OCI-LY7 (cell line): Measurements from ENCODE around the gene PRDM2. TPM values are rescaled to one million over a fixed set of nuclear protein-coding genes. Genes with fewer than 3 reads are reported as not detected.

Experiments
- BruUV-seq: library from RNA; stranded (reverse); fragments of 400-500 nt; replicated peaks from 2 replicates; lab custom pipeline; 2021; lab: Mats Ljungman, UMichigan
- CTCF ChIA-PET: fragments of 300-600 bp; sonication (Branson Sonifier 250); formaldehyde crosslinking; loops from one replicate; lab custom pipeline; 2022; ENCODE audit warnings: antibody characterized with exemption; ENCODE audit not compliant: unreplicated experiment; lab: Charles Lee
- POLR2A ChIA-PET: fragments of 300-600 bp; sonication (Branson Sonifier 250); formaldehyde crosslinking; loops from one replicate; lab custom pipeline; 2022; ENCODE audit warnings: antibody characterized with exemption; lab: Charles Lee
- DNase-seq: peaks from one replicate; pipeline ENCODE4 v3.0.0-alpha.2; 2015; ENCODE audit warnings: low spot score
- H2AFZ ChIP-seq: fragments of 200-600 bp; sonication (generic), shearing (Covaris generic); 2 replicates; pipeline ENCODE4 v1.6.1; 2014; ENCODE audit warnings: mild to moderate bottlenecking, antibody characterized with exemption, low read length, moderate library complexity
- H3K27ac ChIP-seq: fragments of 200-600 bp; sonication (generic); 2 replicates; pipeline ENCODE4 v1.5.1; 2014; ENCODE audit warnings: mixed run types, low read depth, mild to moderate bottlenecking, moderate library complexity, low read length, inconsistent platforms; ENCODE audit not compliant: poor library complexity, severe bottlenecking
- H3K36me3 ChIP-seq: fragments of 200-600 bp; sonication (generic); 2 replicates; pipeline ENCODE4 v1.6.1; 2014; ENCODE audit warnings: mild to moderate bottlenecking, antibody characterized with exemption, low read length, moderate library complexity, mixed read lengths; ENCODE audit not compliant: insufficient read depth
- H3K4me1 ChIP-seq: fragments of 200-600 bp; sonication (generic); 2 replicates; pipeline ENCODE4 v1.5.1; 2014; ENCODE audit warnings: mild to moderate bottlenecking, low read length; ENCODE audit not compliant: insufficient read depth, poor library complexity, severe bottlenecking
- H3K4me2 ChIP-seq: fragments of 200-600 bp; sonication (generic); 2 replicates; pipeline ENCODE4 v1.6.1; 2014; ENCODE audit warnings: mild to moderate bottlenecking, low read length
- H3K4me3 ChIP-seq: fragments of 200-600 bp; sonication (generic); 2 replicates; pipeline ENCODE4 v1.5.1; 2014; ENCODE audit warnings: mild to moderate bottlenecking, low read depth, low read length; ENCODE audit not compliant: poor library complexity, severe bottlenecking
- H3K79me2 ChIP-seq: fragments of 200-600 bp; sonication (generic); 2 replicates; pipeline ENCODE4 v1.6.1; 2016; ENCODE audit warnings: low read depth, mild to moderate bottlenecking, low read length, moderate library complexity, mixed read lengths; ENCODE audit not compliant: insufficient read depth
- H3K9me2 ChIP-seq: fragments of 200-600 bp; sonication (generic); 2 replicates; pipeline ENCODE4 v1.6.1; 2016; ENCODE audit warnings: mild to moderate bottlenecking, low read length, mixed read lengths; ENCODE audit not compliant: insufficient read depth
- H3K9me3 ChIP-seq: fragments of 200-600 bp; sonication (generic); 2 replicates; pipeline ENCODE4 v1.6.1; 2014; ENCODE audit warnings: mild to moderate bottlenecking, mixed run types, low read length, mixed read lengths
- H4K20me1 ChIP-seq: fragments of 200-600 bp; sonication (generic); 2 replicates; pipeline ENCODE4 v1.6.1; 2014; ENCODE audit warnings: mild to moderate bottlenecking, antibody characterized with exemption, low read length, moderate library complexity, mixed read lengths; ENCODE audit not compliant: insufficient read depth
- CTCF ChIP-seq: fragments of 200-600 bp; sonication (generic); conservative IDR thresholded peaks from 2 replicates; pipeline ENCODE4 v1.5.1; 2014; ENCODE audit warnings: mild to moderate bottlenecking, antibody characterized with exemption, low read length, moderate library complexity, mixed read lengths
- EZH2phosphoT487 ChIP-seq: fragments of 200-600 bp; sonication (generic); IDR thresholded peaks from 2 replicates; pipeline ENCODE4 v1.6.1; 2018; ENCODE audit warnings: low read depth, borderline replicate concordance, mild to moderate bottlenecking, mixed run types, antibody characterized with exemption, low read length, moderate library complexity, mixed read lengths
- intact Hi-C: fragments of 100-400 bp; cut with micrococcal nuclease; formaldehyde crosslinking; loops from one replicate; pipeline ENCODE4 v1.10.0; 2022; ENCODE audit not compliant: unreplicated experiment
- total RNA-seq, 2 experiments: library from RNA; depleted of rRNA in 1 of 2; stranded (reverse); fragments of >200 nt in 1 of 2; shearing (Covaris generic) in 1 of 2; gene quantifications; 2 replicates each; pipeline ENCODE4 v1.2.3, GENCODE V29; 2014 to 2022

PRDM2 gene
- total RNA-seq, 2 experiments from 2014 or later, result 38.7 to 98.2 TPM

DNA sequence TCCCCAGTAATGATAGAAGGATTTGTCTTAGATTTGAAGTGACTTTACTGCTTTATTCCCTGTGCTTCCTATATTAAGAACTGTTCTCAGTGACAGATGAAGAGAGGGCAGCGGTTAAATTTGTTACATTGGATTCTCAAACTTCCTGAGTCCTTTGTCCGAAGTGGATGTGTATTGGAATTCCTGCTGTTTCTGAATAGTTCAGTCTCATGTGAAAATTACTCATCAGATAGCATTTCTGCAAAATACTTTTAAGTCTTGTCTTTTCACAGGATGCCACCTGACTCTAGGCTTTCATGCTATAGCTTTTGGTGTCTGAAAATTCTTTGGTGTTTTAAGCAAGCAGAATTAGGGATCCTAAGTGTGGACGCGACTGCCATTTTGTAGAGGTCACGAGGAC is 83.6 kb downstream of the PRDM2 start:
- ChIA-PET POLR2A (interaction anchor here (0.6 to 1.5 kb wide), 2 partner anchors 14 to 67 kb away, joined by 4 read pairs; no protein-coding TSS in a partner anchor), CTCF (no interaction called here)
- no TSS peak for BruUV-seq
- no peaks in the 10 kb centered on the region for H3K9me3 ChIP-seq
- H3K4me1 ChIP-seq, result peaks cover under 1% of the 10 kb centered on the region
- no peak overlapping the region for H3K4me3 ChIP-seq
- H3K4me2 ChIP-seq, result no peak overlapping the region
- intact Hi-C loops, result no loop called here
- TF ChIP-seq EZH2phosphoT487, result no peak
- no peak for TF ChIP-seq CTCF
- no peak overlapping the region for H2AFZ ChIP-seq
- peaks cover 96% of the 10 kb centered on the region for H3K36me3 ChIP-seq
- no peak overlapping the region for H3K27ac ChIP-seq
- H3K79me2 ChIP-seq, result peaks cover 67% of the 10 kb centered on the region; the same call in 1 of the 2 replicates
- H3K9me2 ChIP-seq, result no peaks in the 10 kb centered on the region
- DNase-seq, result no peak
- peaks cover 32% of the 10 kb centered on the region for H4K20me1 ChIP-seq

DNA sequence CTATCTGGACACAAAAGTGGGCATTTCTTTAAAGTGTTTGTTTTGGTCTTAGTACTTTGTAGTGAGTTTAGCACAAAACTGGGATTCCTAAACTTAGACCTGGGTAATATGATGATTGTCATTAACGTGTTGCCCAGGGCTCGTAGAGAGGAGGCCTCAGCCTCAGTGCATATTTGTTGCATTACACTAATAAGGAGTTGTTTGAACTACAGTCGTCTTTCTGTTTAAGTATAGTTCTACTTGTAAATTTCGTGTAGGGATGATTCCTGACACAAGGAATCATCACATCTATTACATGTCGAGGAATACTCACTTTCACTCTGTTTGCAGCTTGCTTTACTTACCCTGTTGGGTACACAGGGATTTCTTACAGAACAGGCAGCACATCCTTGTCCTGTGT is 85.0 kb downstream of the PRDM2 start:
- no TSS peak for BruUV-seq
- H4K20me1 ChIP-seq, result peaks cover 33% of the 10 kb centered on the region
- POLR2A ChIA-PET, result interaction anchor here (1.0 kb wide), 2 partner anchors 29 to 30 kb away, joined by 4 to 7 read pairs; no protein-coding TSS in a partner anchor
- no peak for DNase-seq
- no peak for TF ChIP-seq CTCF
- no peak for TF ChIP-seq EZH2phosphoT487
- H3K36me3 ChIP-seq, result peaks cover 96% of the 10 kb centered on the region
- H3K9me3 ChIP-seq, result no peaks in the 10 kb centered on the region
- H3K4me1 ChIP-seq, result no peaks in the 10 kb centered on the region
- H3K9me2 ChIP-seq, result no peaks in the 10 kb centered on the region
- peaks cover 70% of the 10 kb centered on the region; the same call in 1 of the 2 replicates for H3K79me2 ChIP-seq
- no peak overlapping the region for H2AFZ ChIP-seq
- no peak overlapping the region for H3K4me2 ChIP-seq
- CTCF ChIA-PET, result no interaction called here
- no peak overlapping the region for H3K27ac ChIP-seq
- H3K4me3 ChIP-seq, result no peak overlapping the region
- intact Hi-C loops, result no loop called here

- H3K4me3 ChIP-seq, result no peak overlapping the region
- peaks cover 31% of the 10 kb centered on the region for H4K20me1 ChIP-seq
- no peak overlapping the region for H3K27ac ChIP-seq
- TF ChIP-seq CTCF (no peak), EZH2phosphoT487 (no peak)
- ChIA-PET POLR2A (interaction anchor here (0.7 kb wide), 1 partner anchor 25 kb away, joined by 3 read pairs; no protein-coding TSS in a partner anchor), CTCF (no interaction called here)
- BruUV-seq, result no TSS peak
- H3K4me2 ChIP-seq, result no peak overlapping the region
- no peak for DNase-seq
- H3K79me2 ChIP-seq, result peaks cover 67% of the 10 kb centered on the region; the same call in 1 of the 2 replicates
- H3K9me2 ChIP-seq, result no peaks in the 10 kb centered on the region
- no peaks in the 10 kb centered on the region for H3K9me3 ChIP-seq
- intact Hi-C loops, result no loop called here
- no peaks in the 10 kb centered on the region for H3K4me1 ChIP-seq
- H2AFZ ChIP-seq, result no peak overlapping the region
- peaks cover 90% of the 10 kb centered on the region for H3K36me3 ChIP-seq
These were observed 86.6 kb downstream of the PRDM2 start for GRCh38 chr1:13786541-13786940.
